Thyroid gland (tissue), 4 donors: ENCODE results near the gene ADCY3. TPM values are rescaled to one million over a fixed set of nuclear protein-coding genes. Genes with fewer than 3 reads are reported as not detected.
A peak's percentile ranks its signal among the peaks of the same experiment; 100 is the strongest.

Experiments
- DNase-seq, 2 donors: peaks; one replicate each; pipeline ENCODE4 v3.0.0-alpha.2; 2019
- H3K27ac ChIP-seq, 3 donors: fragments of 200-600 bp; sonication (generic); 1 replicate in 2 of 3; 2 replicates in 1 of 3; pipeline ENCODE4 v1.5.1; 2016 to 2019; ENCODE audit warnings: mild to moderate bottlenecking in 1 of 3, moderate library complexity in 1 of 3
- H3K27me3 ChIP-seq: fragments of 200-600 bp; sonication (generic); one replicate; pipeline ENCODE4 v1.5.1; 2019
- H3K36me3 ChIP-seq, 2 donors: fragments of 200-600 bp; sonication (generic); one replicate each; pipeline ENCODE4 v1.5.1; 2016 to 2019
- H3K4me1 ChIP-seq, 2 donors: fragments of 200-600 bp; sonication (generic); one replicate each; pipeline ENCODE4 v1.5.1; 2017 to 2019
- H3K4me3 ChIP-seq, 3 donors: fragments of 200-600 bp; sonication (generic); replicated peaks in 1 of 3; 1 replicate in 2 of 3; 2 replicates in 1 of 3; pipeline ENCODE4 v1.5.1; 2016; ENCODE audit warnings: mild to moderate bottlenecking in 1 of 3
- H3K9me3 ChIP-seq: fragments of 200-600 bp; sonication (generic); one replicate; pipeline ENCODE4 v1.5.1; 2017
- POLR2A ChIP-seq, 2 donors: fragments of 450-650 bp; IDR thresholded peaks; one replicate each; pipeline ENCODE4 v1.6.1; 2017; ENCODE audit warnings: antibody characterized with exemption in 2 of 2, mild to moderate bottlenecking in 2 of 2, moderate library complexity in 1 of 2
- WGBS, 2 donors: methylation state at CpG; one replicate each; pipeline ENCODE4 v1.1.5; 2017; 5-methylcytosine and 5-hydroxymethylcytosine counted together
- intact Hi-C: fragments of 100-400 bp; cut with DNase I; formaldehyde crosslinking; loops from one replicate; pipeline ENCODE4 v1.15.1; 2023
- total RNA-seq, 4 donors: library from RNA; depleted of rRNA; stranded (reverse); fragments of >200 nt; gene quantifications; one replicate each; pipeline ENCODE4 v1.2.3, GENCODE V29; 2016
- TF ChIP-seq, protein P1 (sequence below), 6 experiments: fragments of 200-600 bp in 3 of 6; fragments of 450-650 bp in 3 of 6; sonication (generic) in 3 of 6; IDR thresholded peaks; one replicate each; pipeline ENCODE4 v1.5.1; 2016 to 2019; ENCODE audit warnings: antibody characterized with exemption in 6 of 6, mild to moderate bottlenecking in 2 of 6, inconsistent platforms in 1 of 6, moderate library complexity in 1 of 6

Gene ADCY3
- total RNA-seq, 4 donors from 2014 or later = 17.5 to 38.7 (median 29.2) TPM

DNA sequence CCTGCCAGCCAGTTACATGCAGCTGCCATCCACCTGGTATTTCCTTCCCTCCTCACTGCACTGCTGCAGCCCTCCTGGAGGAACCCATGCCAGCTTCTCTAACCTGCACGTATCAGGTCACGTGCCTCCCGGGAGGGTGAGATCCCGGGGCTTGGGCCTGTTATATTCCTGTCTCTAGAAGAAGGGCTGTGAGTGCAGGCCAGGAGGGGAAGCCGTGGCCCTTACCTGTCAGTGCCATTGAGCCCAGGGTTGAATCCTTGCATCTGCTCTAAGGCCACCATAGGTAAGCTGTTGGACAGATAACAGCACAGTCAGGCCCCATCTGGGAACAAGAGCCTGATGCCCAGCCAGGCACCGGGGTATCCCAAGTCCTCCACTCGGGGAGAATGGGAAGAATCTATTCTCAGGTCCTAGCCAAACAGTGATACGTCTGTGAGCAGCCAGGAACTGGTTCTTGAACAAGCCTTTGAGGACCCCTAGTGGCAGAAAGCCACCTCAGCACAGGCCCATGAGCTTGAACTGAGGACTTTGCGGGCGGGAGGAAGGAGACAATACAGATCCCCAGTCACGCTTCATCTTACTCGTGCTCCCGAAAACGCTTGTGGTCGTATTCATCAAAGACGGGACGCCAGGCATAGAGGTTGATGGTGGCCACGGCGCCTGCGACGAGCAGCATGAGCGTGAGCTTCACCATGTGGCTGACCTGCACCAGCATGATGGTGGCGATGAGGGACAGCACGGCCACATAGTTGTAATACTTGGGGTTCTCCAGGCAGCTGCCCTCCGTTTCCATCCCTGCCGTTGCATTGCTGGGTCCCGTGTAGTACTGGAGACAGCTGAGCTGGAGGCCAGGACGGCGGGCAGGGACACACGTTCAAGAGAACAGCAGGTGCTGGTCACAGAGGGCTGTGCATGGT, 92.5 kb downstream of the ADCY3 start:
- Histone ChIP-seq H3K27ac (no peak overlapping the region), H3K36me3 (no peaks in the 10 kb centered on the region), H3K27me3 (no peaks in the 10 kb centered on the region), H3K9me3 (no peaks in the 10 kb centered on the region), H3K4me1 (peaks cover 17 to 25% of the 10 kb centered on the region in 2 donors), H3K4me3 (no peak overlapping the region)
- intact Hi-C loops = loop anchor here (2.0 kb wide), 1 partner anchor 419 kb away; no protein-coding TSS in a partner anchor
- 22 to 25% methylated on average over 28 to 30 of the region's 30 CpGs for WGBS, 2 donors
- TF ChIP-seq POLR2A (IDR thresholded peaks at IDR 0.05) = no peak
- TF ChIP-seq, protein P1, sequence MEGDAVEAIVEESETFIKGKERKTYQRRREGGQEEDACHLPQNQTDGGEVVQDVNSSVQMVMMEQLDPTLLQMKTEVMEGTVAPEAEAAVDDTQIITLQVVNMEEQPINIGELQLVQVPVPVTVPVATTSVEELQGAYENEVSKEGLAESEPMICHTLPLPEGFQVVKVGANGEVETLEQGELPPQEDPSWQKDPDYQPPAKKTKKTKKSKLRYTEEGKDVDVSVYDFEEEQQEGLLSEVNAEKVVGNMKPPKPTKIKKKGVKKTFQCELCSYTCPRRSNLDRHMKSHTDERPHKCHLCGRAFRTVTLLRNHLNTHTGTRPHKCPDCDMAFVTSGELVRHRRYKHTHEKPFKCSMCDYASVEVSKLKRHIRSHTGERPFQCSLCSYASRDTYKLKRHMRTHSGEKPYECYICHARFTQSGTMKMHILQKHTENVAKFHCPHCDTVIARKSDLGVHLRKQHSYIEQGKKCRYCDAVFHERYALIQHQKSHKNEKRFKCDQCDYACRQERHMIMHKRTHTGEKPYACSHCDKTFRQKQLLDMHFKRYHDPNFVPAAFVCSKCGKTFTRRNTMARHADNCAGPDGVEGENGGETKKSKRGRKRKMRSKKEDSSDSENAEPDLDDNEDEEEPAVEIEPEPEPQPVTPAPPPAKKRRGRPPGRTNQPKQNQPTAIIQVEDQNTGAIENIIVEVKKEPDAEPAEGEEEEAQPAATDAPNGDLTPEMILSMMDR (IDR thresholded peaks at IDR 0.05) = peak; percentile 84 to 93 (median 90)
- peak; percentile 86 for DNase-seq

DNA sequence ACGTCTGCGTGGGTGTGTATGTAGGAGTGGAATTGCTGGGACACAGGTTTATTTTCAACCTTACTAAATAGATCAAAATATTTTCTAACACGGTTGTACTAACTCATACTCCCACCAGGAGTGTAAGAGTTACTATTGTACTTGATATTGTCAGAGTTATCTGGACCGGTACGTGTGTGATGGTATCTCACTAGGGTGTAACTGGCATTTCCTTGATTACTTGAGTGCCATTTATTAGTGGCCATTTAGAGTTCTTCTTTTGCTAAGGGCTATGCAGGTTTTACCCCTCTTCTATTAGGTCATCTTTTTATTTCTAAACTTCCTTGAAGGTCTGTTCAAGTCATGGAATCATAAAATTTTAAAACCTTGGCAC, 93.3 kb downstream of the ADCY3 start:
- 52 to 61% methylated on average over 5 of the region's 5 CpGs for WGBS, 2 donors
- intact Hi-C loops = no loop called here
- TF ChIP-seq, protein P1 (IDR thresholded peaks at IDR 0.05) = no peak
- TF ChIP-seq POLR2A (IDR thresholded peaks at IDR 0.05) = no peak
- no peaks in the 10 kb centered on the region for H3K9me3 ChIP-seq
- H3K4me1 ChIP-seq = peaks cover 17 to 25% of the 10 kb centered on the region in 2 donors
- H3K27ac ChIP-seq = no peak overlapping the region
- no peaks in the 10 kb centered on the region for H3K36me3 ChIP-seq
- H3K27me3 ChIP-seq = no peaks in the 10 kb centered on the region
- DNase-seq = no peak
- H3K4me3 ChIP-seq = no peak overlapping the region

DNA sequence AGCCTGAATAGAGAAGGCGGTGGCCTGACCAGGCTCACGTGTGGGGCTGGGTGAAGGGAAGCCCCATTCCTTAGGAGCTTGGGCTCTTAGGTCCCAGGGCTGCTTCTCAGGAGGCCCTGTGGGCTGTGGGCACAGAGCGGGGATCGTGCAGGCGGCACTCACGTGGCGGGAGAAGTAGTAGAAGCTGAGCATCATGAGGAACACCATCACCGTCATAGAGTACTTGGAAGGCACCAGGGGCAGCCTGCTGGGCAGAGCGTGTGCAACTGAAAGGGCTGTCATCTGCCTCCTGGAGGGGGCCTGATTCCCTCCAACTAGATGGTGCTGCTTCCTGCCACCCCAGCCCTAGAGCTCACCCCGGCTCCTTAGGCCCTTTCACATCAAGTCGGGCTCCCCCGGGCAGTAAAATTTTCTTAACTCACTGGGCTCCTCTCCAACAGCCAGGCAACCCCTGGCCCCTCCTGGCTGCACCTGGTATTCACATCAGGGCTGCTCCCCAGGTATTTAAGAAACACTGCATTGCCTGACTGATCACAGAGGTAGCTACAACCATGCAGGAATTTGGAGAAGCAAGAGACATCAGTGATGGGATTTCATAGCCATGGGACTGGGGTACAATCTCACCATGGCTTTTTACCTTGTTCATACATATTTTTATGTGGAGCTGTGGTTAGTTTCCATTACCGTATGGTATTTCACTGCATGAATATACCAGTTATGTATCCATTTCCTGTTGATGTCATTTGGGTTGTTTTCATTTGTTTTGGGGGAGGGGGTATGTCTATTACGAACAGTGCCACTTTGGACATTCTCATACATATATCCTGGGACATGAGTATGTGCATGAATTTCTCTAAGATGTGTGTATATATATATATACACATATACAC, 93.9 kb downstream of the ADCY3 start:
- Histone ChIP-seq H3K4me1 (peaks cover 17 to 25% of the 10 kb centered on the region in 2 donors), H3K4me3 (no peak overlapping the region), H3K27ac (peak overlapping the region in 1 of 3 donors; percentile 0), H3K36me3 (no peaks in the 10 kb centered on the region), H3K27me3 (no peaks in the 10 kb centered on the region), H3K9me3 (no peaks in the 10 kb centered on the region)
- TF ChIP-seq, protein P1 (IDR thresholded peaks at IDR 0.05) = peak in 4 of 6 experiments; percentile 35 to 52 (median 43)
- TF ChIP-seq POLR2A (IDR thresholded peaks at IDR 0.05) = no peak
- intact Hi-C loops = no loop called here
- 57 to 58% methylated on average over 11 to 13 of the region's 14 CpGs for WGBS, 2 donors
- peak; percentile 87 to 88 for DNase-seq

DNA sequence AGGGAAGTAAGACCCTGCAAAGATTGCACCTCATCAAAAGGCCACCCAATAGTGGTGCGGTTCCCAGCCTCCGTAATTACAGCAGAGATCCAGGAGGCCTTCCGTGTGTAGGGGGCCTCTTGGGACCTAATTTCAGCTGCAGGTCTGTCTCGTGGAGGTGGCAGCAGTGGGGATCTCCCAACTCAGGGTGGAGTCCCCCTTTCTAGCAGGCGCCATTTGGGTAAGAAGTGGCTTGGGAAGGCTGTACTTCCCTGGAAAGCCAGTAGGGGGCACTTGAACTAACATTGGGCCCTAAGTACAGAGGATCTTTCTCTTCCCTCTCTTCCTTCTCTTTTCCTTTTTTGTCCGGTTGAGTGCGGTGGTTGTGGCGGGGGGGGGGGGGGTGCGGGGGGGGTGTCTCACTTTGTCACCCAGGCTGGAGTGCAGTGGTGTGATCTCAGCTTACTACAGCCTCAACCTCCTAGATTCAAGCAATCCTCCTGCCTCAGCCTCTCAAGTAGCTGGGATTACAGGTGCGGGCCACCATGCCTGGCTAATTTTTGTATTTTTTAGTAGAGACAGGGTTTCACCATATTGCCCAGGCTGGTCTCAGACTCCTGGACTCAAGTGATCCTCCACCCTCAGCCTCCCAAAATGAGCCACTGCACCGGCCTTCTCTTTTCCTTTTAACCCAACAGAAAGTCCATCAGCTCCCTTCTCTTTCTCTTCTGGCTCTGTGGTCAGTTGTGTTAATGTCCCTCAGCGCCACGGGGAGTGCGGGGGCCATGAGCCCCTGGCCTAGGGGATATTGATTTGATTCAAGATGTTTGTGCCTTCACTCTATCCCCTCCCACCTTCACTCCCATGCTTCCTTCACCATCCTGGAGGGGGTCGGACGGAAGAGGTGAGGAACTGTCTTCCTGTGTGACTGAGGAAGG, 94.8 kb downstream of the ADCY3 start:
- 85 to 87% methylated on average over 16 of the region's 16 CpGs for WGBS, 2 donors
- no peak overlapping the region for H3K4me3 ChIP-seq
- no peaks in the 10 kb centered on the region for H3K27me3 ChIP-seq
- TF ChIP-seq, protein P1 (IDR thresholded peaks at IDR 0.05) = peak in 2 of 6 experiments; percentile 16 to 39
- TF ChIP-seq POLR2A (IDR thresholded peaks at IDR 0.05) = no peak
- H3K27ac ChIP-seq = peak overlapping the region in 1 of 3 donors; percentile 0
- peaks cover 0 to 4% of the 10 kb centered on the region in 2 donors for H3K36me3 ChIP-seq
- H3K9me3 ChIP-seq = no peaks in the 10 kb centered on the region
- intact Hi-C loops = no loop called here
- DNase-seq = no peak
- H3K4me1 ChIP-seq = peaks cover 17 to 25% of the 10 kb centered on the region in 2 donors
